Measurements from ENCODE around the gene ABCF1. TPM values are rescaled to one million over a fixed set of nuclear protein-coding genes. Genes with fewer than 3 reads are reported as not detected.

The ABCF1 gene
- total and polyA plus RNA-seq, 8 donors: 7.6 to 32.6 (median 27.4) TPM

DNA sequence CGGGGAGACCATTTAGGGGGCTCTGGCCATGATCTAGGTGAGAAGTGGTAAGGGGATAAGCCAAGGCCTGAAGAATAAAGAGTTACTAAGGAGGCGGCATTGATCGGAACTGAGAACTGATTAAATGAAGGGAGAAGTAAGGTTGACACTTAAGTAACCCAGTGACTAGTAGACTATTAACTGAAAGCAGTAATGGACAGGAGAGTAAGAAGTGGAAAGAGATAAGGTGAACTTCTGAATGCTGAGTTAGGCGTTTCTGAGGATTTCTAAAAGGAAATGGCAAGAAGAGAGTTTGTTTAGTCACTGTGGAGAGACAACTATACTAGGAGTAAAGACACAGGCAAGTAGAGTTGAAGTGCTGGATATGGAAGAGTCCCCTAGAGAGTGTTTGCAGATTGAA, 1.9 kb downstream of the ABCF1 start:
- 43 to 58% (median 48%) methylated on average over 4 of the region's 4 CpGs for WGBS, 5 donors
- no peak for TF ChIP-seq EP300 (IDR thresholded peaks at IDR 0.05)
- TF ChIP-seq, protein P1, sequence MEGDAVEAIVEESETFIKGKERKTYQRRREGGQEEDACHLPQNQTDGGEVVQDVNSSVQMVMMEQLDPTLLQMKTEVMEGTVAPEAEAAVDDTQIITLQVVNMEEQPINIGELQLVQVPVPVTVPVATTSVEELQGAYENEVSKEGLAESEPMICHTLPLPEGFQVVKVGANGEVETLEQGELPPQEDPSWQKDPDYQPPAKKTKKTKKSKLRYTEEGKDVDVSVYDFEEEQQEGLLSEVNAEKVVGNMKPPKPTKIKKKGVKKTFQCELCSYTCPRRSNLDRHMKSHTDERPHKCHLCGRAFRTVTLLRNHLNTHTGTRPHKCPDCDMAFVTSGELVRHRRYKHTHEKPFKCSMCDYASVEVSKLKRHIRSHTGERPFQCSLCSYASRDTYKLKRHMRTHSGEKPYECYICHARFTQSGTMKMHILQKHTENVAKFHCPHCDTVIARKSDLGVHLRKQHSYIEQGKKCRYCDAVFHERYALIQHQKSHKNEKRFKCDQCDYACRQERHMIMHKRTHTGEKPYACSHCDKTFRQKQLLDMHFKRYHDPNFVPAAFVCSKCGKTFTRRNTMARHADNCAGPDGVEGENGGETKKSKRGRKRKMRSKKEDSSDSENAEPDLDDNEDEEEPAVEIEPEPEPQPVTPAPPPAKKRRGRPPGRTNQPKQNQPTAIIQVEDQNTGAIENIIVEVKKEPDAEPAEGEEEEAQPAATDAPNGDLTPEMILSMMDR (IDR thresholded peaks at IDR 0.05): no peak
- no peak for TF ChIP-seq POLR2A (IDR thresholded peaks at IDR 0.05)

DNA sequence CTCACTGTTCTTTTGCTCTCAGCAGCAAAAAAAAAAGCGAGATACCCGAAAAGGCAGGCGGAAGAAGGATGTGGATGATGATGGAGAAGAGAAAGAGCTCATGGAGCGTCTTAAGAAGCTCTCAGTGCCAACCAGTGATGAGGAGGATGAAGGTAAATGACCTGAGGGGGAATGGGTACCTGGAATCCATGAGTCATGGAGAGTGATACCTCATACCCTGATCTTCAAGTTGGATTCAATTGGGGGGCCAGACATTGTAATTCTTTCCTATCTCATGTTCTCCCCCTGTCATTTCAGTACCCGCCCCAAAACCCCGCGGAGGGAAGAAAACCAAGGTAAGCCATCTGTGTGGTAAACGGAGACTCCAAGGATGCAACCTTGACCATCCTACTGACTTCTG, 6.8 kb downstream of the ABCF1 start:
- H3K9me3 ChIP-seq: no peaks in the 10 kb centered on the region
- 95 to 99% (median 97%) methylated on average over 8 of the region's 8 CpGs for WGBS, 5 donors
- no peak overlapping the region for H3K4me3 ChIP-seq
- DNase-seq: no peak
- intact Hi-C loops (cut with DNase I; ENCODE audit: low total_unique reads): no loop called here
- peaks cover 54 to 86% (median 69%) of the 10 kb centered on the region in 4 donors for H3K36me3 ChIP-seq
- no peak for TF ChIP-seq POLR2A (IDR thresholded peaks at IDR 0.05)
- TF ChIP-seq, protein P1 (IDR thresholded peaks at IDR 0.05): no peak
- TF ChIP-seq EP300 (IDR thresholded peaks at IDR 0.05): no peak
- TF ChIP-seq POLR2AphosphoS5 (IDR thresholded peaks at IDR 0.05): no peak
- H3K4me1 ChIP-seq: peaks cover 11 to 29% (median 24%) of the 10 kb centered on the region in 4 donors
- no peaks in the 10 kb centered on the region for H3K27me3 ChIP-seq
- no peak overlapping the region for H3K27ac ChIP-seq

More for the DNA sequence above, 1.9 kb downstream of the ABCF1 start:
- Histone ChIP-seq H3K9me3 (no peaks in the 10 kb centered on the region), H3K36me3 (peaks cover 9 to 37% (median 19%) of the 10 kb centered on the region in 4 donors), H3K27ac (peak overlapping the region in 1 of 5 donors; percentile 21), H3K27me3 (no peaks in the 10 kb centered on the region), H3K4me3 (peak overlapping the region in 1 of 4 donors; percentile 87), H3K4me1 (peaks cover 32 to 67% (median 52%) of the 10 kb centered on the region in 4 donors)
- DNase-seq: no peak
- intact Hi-C loops (cut with DNase I; ENCODE audit: low total_unique reads): no loop called here

GRCh38 chr6:30583921-30584320, 12.7 kb downstream of the ABCF1 start:
- Histone ChIP-seq H3K36me3 (peaks cover 89 to 100% (median 100%) of the 10 kb centered on the region in 4 donors), H3K9me3 (no peaks in the 10 kb centered on the region), H3K27ac (no peak overlapping the region), H3K4me3 (no peak overlapping the region), H3K27me3 (no peaks in the 10 kb centered on the region), H3K4me1 (no peaks in the 10 kb centered on the region)
- 87 to 92% (median 88%) methylated on average over 5 of the region's 5 CpGs for WGBS, 5 donors
- TF ChIP-seq POLR2A (IDR thresholded peaks at IDR 0.05) (no peak), POLR2AphosphoS5 (IDR thresholded peaks at IDR 0.05) (no peak), EP300 (IDR thresholded peaks at IDR 0.05) (no peak)
- TF ChIP-seq, protein P1 (IDR thresholded peaks at IDR 0.05): no peak
- no peak for DNase-seq
- intact Hi-C loops (cut with DNase I; ENCODE audit: low total_unique reads): no loop called here

DNA sequence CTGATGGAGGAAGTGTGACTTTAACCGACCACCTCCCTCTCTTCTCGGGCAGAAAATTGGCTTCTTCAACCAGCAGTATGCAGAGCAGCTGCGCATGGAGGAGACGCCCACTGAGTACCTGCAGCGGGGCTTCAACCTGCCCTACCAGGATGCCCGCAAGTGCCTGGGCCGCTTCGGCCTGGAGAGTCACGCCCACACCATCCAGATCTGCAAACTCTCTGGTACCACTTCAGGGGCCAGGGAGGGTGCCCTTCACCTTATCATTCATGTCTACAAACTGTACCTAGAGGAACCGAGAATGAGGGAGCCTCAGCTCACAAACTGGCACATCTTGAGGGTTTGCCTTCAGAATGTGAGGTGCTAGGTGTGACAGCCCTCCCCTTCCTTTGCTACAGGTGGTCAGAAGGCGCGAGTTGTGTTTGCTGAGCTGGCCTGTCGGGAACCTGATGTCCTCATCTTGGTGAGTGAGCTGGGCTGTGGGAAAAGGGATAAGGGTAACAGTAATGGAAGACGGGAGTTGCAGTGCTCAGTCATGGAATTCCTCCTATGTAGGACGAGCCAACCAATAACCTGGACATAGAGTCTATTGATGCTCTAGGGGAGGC, 18.6 kb downstream of the ABCF1 start:
- 78 to 91% (median 86%) methylated on average over 14 to 15 of the region's 15 CpGs for WGBS, 5 donors
- peaks cover 62 to 100% (median 98%) of the 10 kb centered on the region in 4 donors for H3K36me3 ChIP-seq
- H3K4me1 ChIP-seq: peaks cover 4 to 13% (median 11%) of the 10 kb centered on the region in 4 donors
- DNase-seq: no peak
- H3K9me3 ChIP-seq: no peaks in the 10 kb centered on the region
- no peak overlapping the region for H3K4me3 ChIP-seq
- intact Hi-C loops (cut with DNase I; ENCODE audit: low total_unique reads): loop anchor here (10.0 kb wide), 1 partner anchor 45 kb away; no protein-coding TSS in a partner anchor
- H3K27me3 ChIP-seq: no peaks in the 10 kb centered on the region
- TF ChIP-seq, protein P1 (IDR thresholded peaks at IDR 0.05): no peak
- TF ChIP-seq POLR2A (IDR thresholded peaks at IDR 0.05) (no peak), EP300 (IDR thresholded peaks at IDR 0.05) (no peak)
- peak overlapping the region in 2 of 5 donors; percentile 32 to 37 for H3K27ac ChIP-seq
